Esophagus muscularis mucosa (tissue), 4 donors: ENCODE data around the gene GNG13. TPM values are rescaled to one million over a fixed set of nuclear protein-coding genes. Genes with fewer than 3 reads are reported as not detected.
"Not testable (repeated sequence)": the region's sequence is repeated elsewhere in the genome, so short reads cannot be mapped to it uniquely, and the experiment has no call there.

ENCODE experiments used
- DNase-seq: peaks from one replicate; pipeline ENCODE4 v3.0.0-alpha.2; 2017; ENCODE audit errors: extremely low spot score
- H3K27ac ChIP-seq, 4 donors: fragments of 200-600 bp; sonication (generic); replicated peaks in 1 of 4; 1 replicate in 3 of 4; 2 replicates in 1 of 4; pipeline ENCODE4 v1.5.1; 2016 to 2019; ENCODE audit warnings: mild to moderate bottlenecking in 1 of 4
- H3K27me3 ChIP-seq, 4 donors: fragments of 200-600 bp; sonication (generic); one replicate each; pipeline versions ENCODE4 v1.5.1 to v1.6.0; 2016 to 2019
- H3K36me3 ChIP-seq, 4 donors: fragments of 200-600 bp; sonication (generic); one replicate each; pipeline ENCODE4 v1.5.1; 2016 to 2019
- H3K4me1 ChIP-seq, 4 donors: fragments of 200-600 bp; sonication (generic); one replicate each; pipeline ENCODE4 v1.5.1; 2016 to 2019
- H3K4me3 ChIP-seq, 4 donors: fragments of 200-600 bp; sonication (generic); 1 replicate in 2 of 4; 2 replicates in 2 of 4; pipeline ENCODE4 v1.5.1; 2016 to 2019; ENCODE audit warnings: mild to moderate bottlenecking in 4 of 4, moderate library complexity in 1 of 4
- H3K9me3 ChIP-seq, 4 donors: fragments of 200-600 bp; sonication (generic); 1 replicate in 3 of 4; 2 replicates in 1 of 4; pipeline ENCODE4 v1.5.1; 2016 to 2019
- EP300 ChIP-seq: sonication (generic); formaldehyde crosslinking; IDR thresholded peaks from one replicate; pipeline ENCODE4 v1.6.1; 2017; ENCODE audit warnings: antibody characterized with exemption
- POLR2A ChIP-seq: fragments of 450-650 bp; IDR thresholded peaks from one replicate; pipeline ENCODE4 v1.6.1; 2017; ENCODE audit warnings: antibody characterized with exemption, moderate library complexity, mild to moderate bottlenecking, low read depth
- POLR2AphosphoS5 ChIP-seq, 2 donors: sonication (generic); formaldehyde crosslinking; IDR thresholded peaks; one replicate each; pipeline ENCODE4 v1.6.1; 2017; ENCODE audit warnings: antibody characterized with exemption in 2 of 2
- WGBS: methylation state at CpG from one replicate; pipeline ENCODE4 v1.1.5; 2018; 5-methylcytosine and 5-hydroxymethylcytosine counted together
- intact Hi-C: fragments of 100-400 bp; cut with DNase I; formaldehyde crosslinking; loops from one replicate; pipeline ENCODE4 v1.15.1; 2023
- total RNA-seq, 4 donors: library from RNA; depleted of rRNA; stranded (reverse); fragments of >200 nt; gene quantifications; one replicate each; pipeline versions ENCODE4 v1.1.0 to v1.2.1, GENCODE V29; 2016
- TF ChIP-seq, protein P1 (sequence below), 3 experiments: fragments of 200-600 bp in 2 of 3; fragments of 450-650 bp in 1 of 3; sonication (generic) in 2 of 3; IDR thresholded peaks; one replicate each; pipeline ENCODE4 v1.5.1; 2017 to 2019; ENCODE audit warnings: antibody characterized with exemption in 3 of 3, mild to moderate bottlenecking in 2 of 3, moderate library complexity in 1 of 3

Gene GNG13
- total RNA-seq, 4 donors from 2014 or later = not detected

DNA sequence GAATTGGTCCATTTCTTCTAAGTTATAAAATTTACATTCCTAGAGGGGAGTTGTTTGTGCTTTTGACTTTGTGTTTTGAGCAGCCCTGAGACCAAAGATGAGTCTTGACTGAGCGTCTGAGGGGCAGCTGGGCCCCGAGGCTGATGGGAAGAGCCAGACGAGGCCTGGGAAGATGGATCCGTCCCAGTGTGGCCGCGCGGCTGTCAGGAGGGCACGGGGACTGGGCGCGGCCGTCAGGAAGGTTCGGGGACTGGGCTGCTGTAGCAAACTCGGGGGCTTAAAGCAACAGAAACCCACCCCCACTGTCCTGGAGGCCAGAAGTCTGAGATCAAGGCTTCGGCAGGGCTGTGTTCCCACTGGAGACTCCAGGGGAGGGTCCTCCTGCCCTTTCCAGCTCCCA, 38.2 kb upstream of the GNG13 start:
- H3K4me1 ChIP-seq = no peaks in the 10 kb centered on the region
- H3K9me3 ChIP-seq = peaks cover 0 to 36% (median 30%) of the 10 kb centered on the region in 4 donors
- intact Hi-C loops = no loop called here
- no peak overlapping the region for H3K27ac ChIP-seq
- H3K4me3 ChIP-seq = no peak overlapping the region
- H3K27me3 ChIP-seq = peaks cover 0 to 79% (median 4%) of the 10 kb centered on the region in 4 donors
- no peaks in the 10 kb centered on the region for H3K36me3 ChIP-seq
- TF ChIP-seq POLR2AphosphoS5 (IDR thresholded peaks at IDR 0.05) = no peak
- TF ChIP-seq, protein P1, sequence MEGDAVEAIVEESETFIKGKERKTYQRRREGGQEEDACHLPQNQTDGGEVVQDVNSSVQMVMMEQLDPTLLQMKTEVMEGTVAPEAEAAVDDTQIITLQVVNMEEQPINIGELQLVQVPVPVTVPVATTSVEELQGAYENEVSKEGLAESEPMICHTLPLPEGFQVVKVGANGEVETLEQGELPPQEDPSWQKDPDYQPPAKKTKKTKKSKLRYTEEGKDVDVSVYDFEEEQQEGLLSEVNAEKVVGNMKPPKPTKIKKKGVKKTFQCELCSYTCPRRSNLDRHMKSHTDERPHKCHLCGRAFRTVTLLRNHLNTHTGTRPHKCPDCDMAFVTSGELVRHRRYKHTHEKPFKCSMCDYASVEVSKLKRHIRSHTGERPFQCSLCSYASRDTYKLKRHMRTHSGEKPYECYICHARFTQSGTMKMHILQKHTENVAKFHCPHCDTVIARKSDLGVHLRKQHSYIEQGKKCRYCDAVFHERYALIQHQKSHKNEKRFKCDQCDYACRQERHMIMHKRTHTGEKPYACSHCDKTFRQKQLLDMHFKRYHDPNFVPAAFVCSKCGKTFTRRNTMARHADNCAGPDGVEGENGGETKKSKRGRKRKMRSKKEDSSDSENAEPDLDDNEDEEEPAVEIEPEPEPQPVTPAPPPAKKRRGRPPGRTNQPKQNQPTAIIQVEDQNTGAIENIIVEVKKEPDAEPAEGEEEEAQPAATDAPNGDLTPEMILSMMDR (IDR thresholded peaks at IDR 0.05) = no peak
- no peak for TF ChIP-seq POLR2A
- TF ChIP-seq EP300 = no peak
- WGBS = 84% methylated on average over 14 of the region's 14 CpGs
- DNase-seq = no peak

DNA sequence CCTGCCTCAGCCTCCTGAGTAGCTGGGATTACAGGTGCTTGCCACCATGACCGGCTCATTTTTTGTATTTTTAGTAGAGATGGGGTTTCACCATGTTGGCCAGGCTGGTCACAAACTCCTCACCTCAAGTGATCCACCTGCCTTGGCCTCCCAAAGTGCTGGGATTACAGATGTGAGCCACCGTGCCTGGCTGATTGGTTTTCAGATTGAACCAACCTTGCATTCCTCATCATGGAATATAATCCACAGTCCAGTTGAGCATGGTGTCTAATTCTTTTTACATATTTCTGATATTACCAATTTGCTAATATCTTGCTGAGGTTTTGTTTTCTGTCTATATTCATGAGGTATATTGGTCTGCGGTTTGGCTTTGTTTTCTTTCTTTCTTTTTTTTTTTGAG, 36.3 kb upstream of the GNG13 start:
- H3K36me3 ChIP-seq, DNase-seq, intact Hi-C loops, H3K27ac ChIP-seq, H3K4me3 ChIP-seq, H3K4me1 ChIP-seq: not testable (repeated sequence)
- Histone ChIP-seq H3K9me3 (peaks cover 0 to 40% (median 32%) of the 10 kb centered on the region in 4 donors), H3K27me3 (peaks cover 0 to 85% (median 4%) of the 10 kb centered on the region in 4 donors)
- WGBS = 88% methylated on average over 3 of the region's 3 CpGs

DNA sequence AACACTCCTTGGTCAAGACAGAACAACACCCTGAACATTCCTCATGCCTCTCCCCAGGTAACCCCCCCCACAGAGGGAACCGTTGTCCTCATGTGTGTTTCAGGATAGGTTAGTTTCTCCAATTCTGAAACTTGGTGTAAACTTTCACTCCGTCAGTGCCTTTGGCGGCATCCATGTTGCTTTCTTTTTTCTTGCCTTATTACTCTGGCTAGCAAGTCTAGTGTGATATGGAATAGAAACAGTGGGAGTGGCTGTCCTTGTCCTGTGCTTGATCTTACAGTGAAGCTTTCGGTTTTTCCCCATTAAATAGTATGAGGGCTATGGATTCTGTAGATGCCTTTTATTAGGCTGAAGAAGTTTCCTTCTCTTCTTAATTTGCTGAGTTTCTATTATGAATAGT, 35.7 kb upstream of the GNG13 start:
- TF ChIP-seq EP300 = no peak
- TF ChIP-seq POLR2AphosphoS5 (IDR thresholded peaks at IDR 0.05) = no peak
- TF ChIP-seq POLR2A = no peak
- TF ChIP-seq, protein P1 (IDR thresholded peaks at IDR 0.05) = no peak
- no peak overlapping the region for H3K27ac ChIP-seq
- no peaks in the 10 kb centered on the region for H3K36me3 ChIP-seq
- no peak overlapping the region for H3K4me3 ChIP-seq
- H3K27me3 ChIP-seq = peaks cover 0 to 85% (median 4%) of the 10 kb centered on the region in 4 donors
- intact Hi-C loops = no loop called here
- H3K9me3 ChIP-seq = peaks cover 0 to 40% (median 32%) of the 10 kb centered on the region in 4 donors
- DNase-seq = no peak
- 93% methylated on average over 4 of the region's 4 CpGs for WGBS
- no peaks in the 10 kb centered on the region for H3K4me1 ChIP-seq

DNA sequence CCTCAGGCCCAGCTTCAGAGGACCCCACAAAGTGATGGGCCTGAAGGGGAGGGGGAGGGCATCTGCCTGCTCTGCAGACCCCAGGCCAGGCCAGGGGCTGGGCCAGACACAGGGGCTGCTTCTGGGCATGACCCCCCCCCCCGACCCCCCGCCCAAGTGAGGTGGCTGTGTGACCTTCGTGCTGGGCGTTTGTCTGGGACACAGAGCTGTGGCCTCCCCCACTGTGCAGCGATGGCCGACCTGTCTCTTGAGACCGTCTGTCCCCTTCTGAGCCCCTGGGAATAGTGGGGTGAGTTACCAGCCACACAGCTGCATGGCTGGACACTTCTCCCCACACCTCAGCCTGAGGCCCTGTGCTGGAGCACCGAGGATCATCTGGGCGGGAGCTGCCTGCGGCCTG, 34.8 kb upstream of the GNG13 start:
- no peak overlapping the region for H3K4me3 ChIP-seq
- H3K27ac ChIP-seq = no peak overlapping the region
- TF ChIP-seq POLR2AphosphoS5 (IDR thresholded peaks at IDR 0.05) = no peak
- TF ChIP-seq EP300 = no peak
- no peaks in the 10 kb centered on the region for H3K4me1 ChIP-seq
- H3K36me3 ChIP-seq = no peaks in the 10 kb centered on the region
- DNase-seq = no peak
- WGBS = 96% methylated on average over 3 of the region's 10 CpGs
- H3K27me3 ChIP-seq = peaks cover 0 to 85% (median 4%) of the 10 kb centered on the region in 4 donors
- intact Hi-C loops = no loop called here
- peaks cover 0 to 40% (median 32%) of the 10 kb centered on the region in 4 donors for H3K9me3 ChIP-seq

DNA sequence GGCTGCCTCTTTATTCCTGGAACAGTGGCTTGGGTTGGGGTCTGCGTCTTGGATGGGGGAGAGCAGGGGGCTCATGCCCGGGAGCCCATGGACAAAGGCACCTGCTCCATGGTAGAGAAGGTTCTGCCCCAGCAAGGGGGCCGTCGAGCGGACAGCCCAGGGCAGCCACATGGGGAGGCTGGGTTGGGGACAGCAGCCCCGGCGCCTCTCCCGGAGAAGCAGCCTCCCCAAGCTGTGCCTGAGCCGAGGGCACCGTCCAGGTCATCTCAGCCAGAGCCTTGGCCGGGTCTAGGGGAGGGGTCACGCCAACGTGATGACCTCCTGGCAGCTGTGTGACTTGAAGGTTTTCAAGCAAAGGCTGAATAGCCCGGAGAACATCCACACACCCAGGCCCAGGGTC, 32.9 kb upstream of the GNG13 start:
- Histone ChIP-seq H3K9me3 (peaks cover 0 to 40% (median 32%) of the 10 kb centered on the region in 4 donors), H3K27ac (no peak overlapping the region)
- 87% methylated on average over 4 of the region's 14 CpGs for whole genome bisulfite sequencing

More for the DNA sequence above, 32.9 kb upstream of the GNG13 start:
- Histone ChIP-seq H3K4me1 (no peaks in the 10 kb centered on the region), H3K27me3 (peaks cover 0 to 72% (median 0%) of the 10 kb centered on the region in 4 donors), H3K36me3 (no peaks in the 10 kb centered on the region), H3K4me3 (no peak overlapping the region)
- no peak for DNase-seq
- TF ChIP-seq, protein P1 (IDR thresholded peaks at IDR 0.05) = no peak
- TF ChIP-seq POLR2AphosphoS5 (IDR thresholded peaks at IDR 0.05) (no peak), EP300 (no peak), POLR2A (no peak)
- intact Hi-C loops = no loop called here
